Duodenal mucosa (tissue), 2 donors: ENCODE data around the gene TRIM66.
"Not testable (repeated sequence)": the region's sequence is repeated elsewhere in the genome, so short reads cannot be mapped to it uniquely, and the experiment has no call there.

Experiments
- H3K27ac ChIP-seq: one replicate; pipeline ENCODE4 v1.7.0; 2013; ENCODE audit warnings: low read depth, low read length
- H3K27me3 ChIP-seq, 2 donors: one replicate each; pipeline ENCODE4 v1.7.0; 2013; ENCODE audit warnings: low read length in 2 of 2, control low read depth in 1 of 2; ENCODE audit not compliant: insufficient read depth in 2 of 2, control insufficient read depth in 1 of 2
- H3K36me3 ChIP-seq, 2 donors: one replicate each; pipeline ENCODE4 v1.7.0; 2013; ENCODE audit warnings: low read length in 2 of 2, control low read depth in 1 of 2; ENCODE audit not compliant: insufficient read depth in 2 of 2, control insufficient read depth in 1 of 2
- H3K4me1 ChIP-seq, 2 donors: one replicate each; pipeline ENCODE4 v1.7.0; 2013; ENCODE audit warnings: low read length in 2 of 2, control low read depth in 1 of 2; ENCODE audit not compliant: insufficient read depth in 2 of 2, control insufficient read depth in 1 of 2
- H3K4me3 ChIP-seq, 2 donors: one replicate each; pipeline ENCODE4 v1.7.0; 2013; ENCODE audit warnings: low read length in 2 of 2, low read depth in 1 of 2
- H3K9ac ChIP-seq, 2 donors: one replicate each; pipeline ENCODE4 v1.7.0; 2013; ENCODE audit warnings: low read length in 2 of 2, low read depth in 1 of 2
- H3K9me3 ChIP-seq, 2 donors: one replicate each; pipeline ENCODE4 v1.7.0; 2013; ENCODE audit warnings: low read length in 2 of 2, control low read depth in 1 of 2; ENCODE audit not compliant: control insufficient read depth in 1 of 2

TRIM66 gene

DNA sequence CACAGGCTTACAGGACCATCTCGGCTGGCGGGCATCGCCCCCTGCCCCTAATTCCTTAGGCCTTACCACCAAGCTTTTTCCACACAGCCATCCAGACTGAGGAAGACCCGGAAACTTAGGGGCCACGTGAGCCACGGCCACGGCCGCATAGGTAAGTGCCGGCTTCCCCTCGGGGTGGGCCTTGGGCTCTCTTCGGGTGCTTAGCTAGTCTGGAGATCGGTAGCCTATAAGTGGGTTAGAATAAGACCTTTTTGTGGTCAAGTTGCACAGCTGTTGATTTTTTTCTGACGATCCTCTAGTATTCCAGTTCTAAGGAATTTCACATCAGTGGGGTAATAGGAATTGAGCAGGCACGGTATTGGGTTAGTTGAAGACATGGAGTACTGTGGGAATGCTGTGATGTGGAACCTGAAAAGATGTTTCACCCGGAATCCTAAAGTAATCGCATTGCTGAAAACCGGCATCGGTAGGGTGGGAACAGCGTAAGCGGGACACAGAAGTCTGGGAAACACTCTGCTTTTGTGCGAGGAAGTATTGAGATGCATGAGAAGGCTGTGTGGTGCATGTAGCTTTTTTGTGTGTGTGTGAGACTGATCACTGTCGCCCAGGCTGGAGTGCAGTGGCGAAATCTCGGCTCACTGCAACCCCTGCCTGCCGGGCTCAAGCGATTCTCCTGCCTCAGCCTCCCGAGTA, 796 bp upstream of the TRIM66 start:
- H3K4me3 ChIP-seq, result peak overlapping the region; percentile 86 to 96
- H3K9ac ChIP-seq, result peak overlapping the region; percentile 95 to 97
- no peaks in the 10 kb centered on the region for H3K27me3 ChIP-seq
- H3K27ac ChIP-seq, result peak overlapping the region; percentile 66
- no peaks in the 10 kb centered on the region for H3K9me3 ChIP-seq
- peaks cover 25 to 28% of the 10 kb centered on the region in 2 donors for H3K4me1 ChIP-seq
- peaks cover 24 to 45% of the 10 kb centered on the region in 2 donors for H3K36me3 ChIP-seq

DNA sequence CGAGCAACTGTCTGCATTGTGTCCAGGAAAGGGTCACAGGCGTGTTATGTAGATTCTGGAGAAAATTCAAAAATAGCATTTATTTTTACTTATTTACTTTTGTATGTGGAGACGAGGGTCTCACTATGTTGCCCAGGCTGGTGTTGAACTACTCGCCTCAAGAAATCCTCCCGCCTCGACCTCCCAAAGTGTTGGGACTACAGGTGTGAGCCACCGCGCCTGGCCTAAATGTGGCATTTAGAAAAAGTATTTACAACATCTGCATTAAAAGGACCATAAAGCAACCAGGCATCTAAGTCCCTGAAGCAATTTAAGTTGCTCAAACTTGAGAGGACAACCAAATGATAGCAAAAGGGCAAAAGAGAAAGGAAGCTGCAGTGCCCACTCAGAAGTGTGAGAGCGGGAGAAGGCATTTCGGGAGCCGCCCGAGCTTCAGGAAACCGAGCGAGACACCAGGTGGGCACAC, 595 bp downstream of the TRIM66 start:
- peaks cover 19 to 22% of the 10 kb centered on the region in 2 donors for H3K4me1 ChIP-seq
- H3K4me3 ChIP-seq, result peak overlapping the region; percentile 86 to 96
- H3K9me3 ChIP-seq, result no peaks in the 10 kb centered on the region
- H3K9ac ChIP-seq, result peak overlapping the region; percentile 95 to 97
- H3K27ac ChIP-seq, result peak overlapping the region; percentile 83
- no peaks in the 10 kb centered on the region for H3K27me3 ChIP-seq
- peaks cover 23 to 44% of the 10 kb centered on the region in 2 donors for H3K36me3 ChIP-seq

DNA sequence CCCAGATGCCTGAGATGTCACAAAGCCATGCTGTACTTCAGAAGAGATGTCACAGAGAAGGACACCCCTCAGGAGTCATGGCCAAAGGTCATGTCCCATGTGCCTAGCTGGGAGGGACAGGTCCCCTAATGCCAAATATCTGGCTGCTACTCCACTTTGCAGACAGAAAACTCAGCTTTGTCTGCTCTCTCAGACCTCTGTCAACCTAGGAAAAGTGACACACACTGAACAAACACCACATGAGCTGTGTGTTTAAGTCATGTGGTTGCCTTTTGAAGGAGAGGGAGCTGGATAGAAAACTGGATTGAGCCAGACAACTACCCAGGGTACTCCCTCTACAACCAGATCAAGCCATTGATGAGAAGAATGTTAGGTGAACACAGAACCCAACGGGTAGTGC, 3.5 kb downstream of the TRIM66 start:
- Histone ChIP-seq H3K9me3 (no peaks in the 10 kb centered on the region), H3K4me1 (peaks cover 8 to 9% of the 10 kb centered on the region in 2 donors), H3K4me3 (no peak overlapping the region), H3K36me3 (peaks cover 1 to 15% of the 10 kb centered on the region in 2 donors), H3K27ac (no peak overlapping the region), H3K9ac (no peak overlapping the region), H3K27me3 (no peaks in the 10 kb centered on the region)

DNA sequence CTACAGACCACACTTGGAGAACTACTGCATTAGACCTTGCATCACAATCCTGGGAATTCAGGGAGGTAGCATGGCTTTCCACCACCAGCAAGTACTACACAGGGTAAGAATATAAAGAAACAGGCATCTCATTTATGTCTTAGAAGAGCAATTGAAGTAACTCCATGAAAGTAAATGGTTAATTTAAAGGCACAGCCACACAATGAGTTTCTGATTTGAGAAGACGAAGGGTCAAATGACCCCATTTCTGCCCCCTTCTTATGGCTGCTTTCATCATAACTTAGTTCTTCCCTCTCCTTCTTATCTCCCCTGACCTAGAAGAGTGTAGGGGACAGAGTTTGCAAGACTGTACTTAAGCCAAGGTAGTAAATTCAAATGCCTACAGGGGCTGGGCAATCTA, 6.0 kb downstream of the TRIM66 start:
- no peak overlapping the region for H3K4me3 ChIP-seq
- H3K27ac ChIP-seq, result no peak overlapping the region
- peaks cover 4 to 22% of the 10 kb centered on the region in 2 donors for H3K36me3 ChIP-seq
- H3K9me3 ChIP-seq, result no peaks in the 10 kb centered on the region
- H3K27me3 ChIP-seq, result no peaks in the 10 kb centered on the region
- H3K4me1 ChIP-seq, result peaks cover 8 to 9% of the 10 kb centered on the region in 2 donors
- no peak overlapping the region for H3K9ac ChIP-seq

DNA sequence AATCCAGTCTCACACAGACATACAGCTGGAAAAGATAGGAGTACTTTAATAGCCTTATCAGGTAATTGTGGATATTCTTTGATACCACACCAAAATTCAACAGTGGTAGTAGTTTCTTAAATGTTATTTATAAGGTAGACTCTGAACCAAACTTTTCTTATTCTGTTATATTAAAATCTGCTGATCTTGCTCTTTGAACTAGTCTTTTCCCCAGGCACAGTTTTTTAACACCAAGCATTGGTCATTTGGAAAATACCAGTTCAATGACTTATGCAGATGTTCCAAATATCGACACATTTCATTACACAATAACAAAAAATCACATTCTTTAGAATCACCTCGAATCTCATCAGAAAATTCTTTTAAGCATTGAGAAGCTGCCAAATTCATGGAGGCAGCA, 7.6 kb downstream of the TRIM66 start:
- Histone ChIP-seq H3K4me3 (no peak overlapping the region), H3K4me1 (peaks cover 8% of the 10 kb centered on the region in 2 donors), H3K9me3 (no peaks in the 10 kb centered on the region), H3K27ac (no peak overlapping the region), H3K9ac (no peak overlapping the region), H3K27me3 (no peaks in the 10 kb centered on the region), H3K36me3 (peaks cover 11 to 26% of the 10 kb centered on the region in 2 donors)

DNA sequence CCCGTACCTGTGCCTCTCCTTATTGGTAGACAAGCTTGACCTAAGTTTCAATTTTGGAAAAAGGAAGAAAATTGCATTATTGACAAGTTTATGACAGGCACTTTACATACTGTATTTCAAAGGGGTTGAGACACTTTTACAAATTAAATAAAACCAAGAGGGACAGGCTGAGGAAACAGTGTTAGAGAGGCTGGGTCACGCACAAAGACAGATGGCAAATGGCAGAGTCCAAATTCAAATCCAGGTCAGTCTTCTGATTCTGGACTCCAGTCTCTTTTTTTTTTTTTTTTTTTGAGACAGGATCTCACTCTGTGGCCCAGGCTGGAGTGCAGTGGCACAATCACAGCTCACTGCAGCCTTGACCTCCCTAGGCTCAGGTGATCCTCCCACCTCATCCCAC, 10.1 kb downstream of the TRIM66 start:
- H3K4me1 ChIP-seq, result peaks cover 8% of the 10 kb centered on the region in 2 donors
- no peaks in the 10 kb centered on the region for H3K9me3 ChIP-seq
- H3K4me3 ChIP-seq, result no peak overlapping the region
- H3K27me3 ChIP-seq, result no peaks in the 10 kb centered on the region
- H3K9ac ChIP-seq, result no peak overlapping the region
- peaks cover 11 to 14% of the 10 kb centered on the region in 2 donors for H3K36me3 ChIP-seq
- no peak overlapping the region for H3K27ac ChIP-seq

DNA sequence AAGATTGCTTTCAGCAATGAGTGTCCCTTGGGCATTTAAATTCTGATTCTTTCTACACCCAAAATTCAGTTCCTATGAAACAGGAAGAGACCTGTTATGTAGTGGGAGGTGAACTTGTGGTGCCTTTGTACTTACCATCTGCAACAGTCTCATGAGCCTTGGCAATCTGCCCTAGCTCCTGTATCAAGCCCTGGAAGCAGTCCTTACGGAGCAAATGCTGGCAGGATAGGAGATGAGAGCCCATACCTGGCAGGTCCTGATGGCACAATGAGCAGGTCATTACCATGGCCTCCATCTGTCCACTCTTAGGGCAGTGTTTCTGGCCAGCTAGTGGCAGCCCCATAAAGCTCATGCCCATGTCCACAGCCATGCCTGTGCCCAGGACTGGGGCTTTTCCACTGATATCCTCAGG, 10.8 kb downstream of the TRIM66 start:
- Histone ChIP-seq H3K4me1 (peaks cover 8% of the 10 kb centered on the region in 2 donors), H3K27ac (peak overlapping the region; percentile 62), H3K4me3 (no peak overlapping the region), H3K27me3 (no peaks in the 10 kb centered on the region), H3K36me3 (peaks cover 11 to 14% of the 10 kb centered on the region in 2 donors), H3K9me3 (no peaks in the 10 kb centered on the region), H3K9ac (peak overlapping the region in 1 of 2 donors; percentile 6)

DNA sequence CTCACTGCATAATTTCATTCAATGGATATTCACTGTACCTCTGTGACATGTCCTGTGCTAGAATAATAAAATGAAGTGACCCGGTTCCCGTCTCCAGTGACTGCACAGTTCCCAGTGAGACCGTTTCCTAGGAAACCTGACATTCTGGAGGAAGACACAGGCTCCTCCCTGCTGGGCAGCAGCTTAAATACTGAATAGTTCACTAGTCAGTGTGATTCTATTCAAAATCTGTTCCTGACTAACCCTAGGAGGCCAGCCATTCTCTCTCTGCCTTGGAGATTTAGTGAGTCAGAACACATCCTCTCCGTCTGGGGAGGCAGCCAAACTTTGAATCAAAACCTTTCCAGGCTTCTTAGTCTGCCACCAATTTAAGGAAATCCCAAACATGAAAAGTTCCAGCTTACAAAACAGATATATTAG, 11.3 kb downstream of the TRIM66 start:
- H3K36me3 ChIP-seq, result peaks cover 11 to 14% of the 10 kb centered on the region in 2 donors
- no peaks in the 10 kb centered on the region for H3K27me3 ChIP-seq
- H3K4me3 ChIP-seq, result no peak overlapping the region
- H3K27ac ChIP-seq, result peak overlapping the region; percentile 62
- H3K9me3 ChIP-seq, result no peaks in the 10 kb centered on the region
- H3K9ac ChIP-seq, result no peak overlapping the region
- H3K4me1 ChIP-seq, result peaks cover 8% of the 10 kb centered on the region in 2 donors

DNA sequence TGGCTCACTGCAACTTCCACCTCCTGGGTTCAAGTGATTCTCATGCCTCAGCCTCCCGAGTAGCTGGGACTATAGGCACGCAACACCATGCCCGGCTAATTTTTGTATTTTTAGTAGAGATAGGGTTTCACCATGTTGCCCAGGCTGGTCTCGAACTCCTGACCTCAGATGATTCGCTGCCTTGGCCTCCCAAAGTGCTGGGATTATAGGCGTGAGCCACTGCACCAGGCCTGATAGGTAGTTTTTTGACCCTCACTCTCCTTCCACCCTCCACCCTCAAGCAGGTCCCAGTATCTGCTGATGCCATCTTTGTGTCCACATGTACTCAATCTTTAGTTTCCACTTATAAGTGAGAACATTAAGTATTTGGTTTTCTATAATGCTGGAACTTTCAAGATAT, 12.4 kb downstream of the TRIM66 start:
- H3K4me3 ChIP-seq, H3K9ac ChIP-seq, H3K4me1 ChIP-seq, H3K9me3 ChIP-seq, H3K27me3 ChIP-seq, H3K27ac ChIP-seq: not testable (repeated sequence)
- H3K36me3 ChIP-seq, result peaks cover 11 to 14% of the 10 kb centered on the region in 2 donors

DNA sequence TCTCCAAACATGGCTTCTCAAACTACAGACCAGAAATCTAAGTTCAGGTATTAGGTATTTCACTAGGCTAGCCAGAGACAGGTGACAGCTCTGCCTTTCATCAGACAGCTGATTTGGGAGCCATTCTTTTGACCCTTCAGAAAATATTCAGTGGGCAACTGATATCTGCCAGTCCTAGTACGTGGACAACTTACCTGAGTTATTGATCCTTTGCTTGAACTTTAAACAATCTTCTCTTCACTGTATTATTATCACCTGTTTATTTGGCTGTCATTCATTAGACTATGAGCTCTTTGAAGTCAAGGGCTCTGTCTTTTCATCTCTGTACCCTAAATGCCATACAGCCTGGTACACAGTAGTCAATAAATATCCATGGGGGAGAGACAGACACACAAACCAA, 17.2 kb downstream of the TRIM66 start:
- H3K27me3 ChIP-seq, result no peaks in the 10 kb centered on the region

More for the DNA sequence above, 17.2 kb downstream of the TRIM66 start:
- Histone ChIP-seq H3K27ac (no peak overlapping the region), H3K4me3 (no peak overlapping the region), H3K9me3 (no peaks in the 10 kb centered on the region), H3K36me3 (no peaks in the 10 kb centered on the region), H3K9ac (no peak overlapping the region), H3K4me1 (no peaks in the 10 kb centered on the region)
